Prostate gland (tissue), 2 donors: ENCODE measurements around the gene SMARCD1.

ENCODE experiments used
- POLR2A ChIP-seq: fragments of 450-650 bp; IDR thresholded peaks from one replicate; pipeline ENCODE4 v1.6.1; 2016; ENCODE audit warnings: antibody characterized with exemption, mild to moderate bottlenecking
- TF ChIP-seq, protein P1 (sequence below), 4 experiments: fragments of 200-600 bp in 2 of 4; fragments of 450-650 bp in 2 of 4; sonication (generic) in 2 of 4; IDR thresholded peaks; 1 replicate in 3 of 4; 2 replicates in 1 of 4; pipeline ENCODE4 v1.5.1; 2016 to 2019; ENCODE audit warnings: antibody characterized with exemption in 4 of 4, mild to moderate bottlenecking in 2 of 4, moderate library complexity in 2 of 4

DNA sequence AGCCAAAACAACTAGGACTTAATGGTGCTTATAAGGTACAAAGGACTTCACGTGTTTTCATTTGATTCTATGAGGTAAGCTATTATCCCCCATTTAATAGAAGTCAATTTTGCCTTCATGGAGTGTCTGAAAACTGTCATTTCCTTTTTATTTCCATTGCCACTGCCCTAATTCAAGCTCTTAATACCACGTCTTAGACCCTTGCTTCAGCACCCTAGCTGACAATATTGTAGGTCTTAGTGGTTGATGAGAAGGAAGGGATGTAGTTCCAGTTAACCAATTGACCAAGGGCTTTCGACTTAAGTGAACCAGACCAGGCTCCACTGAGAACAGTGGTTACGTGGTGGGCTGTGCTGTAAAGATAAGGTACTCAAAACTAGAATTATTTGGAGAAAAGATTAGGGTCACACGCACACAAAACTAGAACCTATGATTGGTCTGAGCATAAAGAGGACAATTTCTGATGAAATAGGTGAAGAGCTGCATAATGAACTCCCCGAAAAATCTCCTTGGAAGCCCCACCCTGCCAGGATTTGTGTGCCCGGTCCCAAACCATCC, 37.4 kb upstream of the SMARCD1 start:
- TF ChIP-seq, protein P1, sequence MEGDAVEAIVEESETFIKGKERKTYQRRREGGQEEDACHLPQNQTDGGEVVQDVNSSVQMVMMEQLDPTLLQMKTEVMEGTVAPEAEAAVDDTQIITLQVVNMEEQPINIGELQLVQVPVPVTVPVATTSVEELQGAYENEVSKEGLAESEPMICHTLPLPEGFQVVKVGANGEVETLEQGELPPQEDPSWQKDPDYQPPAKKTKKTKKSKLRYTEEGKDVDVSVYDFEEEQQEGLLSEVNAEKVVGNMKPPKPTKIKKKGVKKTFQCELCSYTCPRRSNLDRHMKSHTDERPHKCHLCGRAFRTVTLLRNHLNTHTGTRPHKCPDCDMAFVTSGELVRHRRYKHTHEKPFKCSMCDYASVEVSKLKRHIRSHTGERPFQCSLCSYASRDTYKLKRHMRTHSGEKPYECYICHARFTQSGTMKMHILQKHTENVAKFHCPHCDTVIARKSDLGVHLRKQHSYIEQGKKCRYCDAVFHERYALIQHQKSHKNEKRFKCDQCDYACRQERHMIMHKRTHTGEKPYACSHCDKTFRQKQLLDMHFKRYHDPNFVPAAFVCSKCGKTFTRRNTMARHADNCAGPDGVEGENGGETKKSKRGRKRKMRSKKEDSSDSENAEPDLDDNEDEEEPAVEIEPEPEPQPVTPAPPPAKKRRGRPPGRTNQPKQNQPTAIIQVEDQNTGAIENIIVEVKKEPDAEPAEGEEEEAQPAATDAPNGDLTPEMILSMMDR (IDR thresholded peaks at IDR 0.05): no peak
- no peak for TF ChIP-seq POLR2A
